HCT116 (cell line): ENCODE measurements around the gene PRPSAP1. TPM values are rescaled to one million over a fixed set of nuclear protein-coding genes. Genes with fewer than 3 reads are reported as not detected.

Source experiments
- ATAC-seq: fragments of 200-7000 bp; cut with Tn5 transposase; 2 replicates; pipeline ENCODE4 v1.9.1; 2020; ENCODE audit warnings: mild to moderate bottlenecking, moderate library complexity
- BruUV-seq: library from RNA; stranded (reverse); fragments of 400-500 nt; replicated peaks from 2 replicates; lab custom pipeline; 2021; lab: Mats Ljungman, UMichigan
- CTCF ChIA-PET: fragments of 300-600 bp; sonication (Branson Sonifier 250); formaldehyde crosslinking; loops from one replicate; lab custom pipeline; 2021; ENCODE audit warnings: antibody characterized with exemption; lab: Charles Lee
- POLR2A ChIA-PET: fragments of 300-600, 350-600 bp; sonication (Branson Sonifier 250); formaldehyde crosslinking; loops from one replicate; lab custom pipeline; 2021; ENCODE audit warnings: antibody characterized with exemption; lab: Charles Lee
- RAD21 ChIA-PET, 2 experiments: fragments of 300-600 bp; sonication (Branson Sonifier 250); formaldehyde crosslinking; loops; one replicate each; lab custom pipeline; 2023; ENCODE audit warnings: low total read pairs in 2 of 2; ENCODE audit not compliant: uncharacterized antibody in 2 of 2, unreplicated experiment in 2 of 2, low non-redundant PET in 1 of 2; lab: Charles Lee
- DNase-seq: peaks from one replicate; pipeline ENCODE4 v3.0.0-alpha.2; 2010; ENCODE audit warnings: low read depth, low spot score
- H2AFZ ChIP-seq: fragments of 200-600 bp; shearing (Covaris generic), sonication (generic); 2 replicates; pipeline ENCODE4 v1.6.1; 2017; ENCODE audit warnings: low read depth, mixed run types, mixed read lengths, antibody characterized with exemption, low read length; ENCODE audit not compliant: poor library complexity, severe bottlenecking
- H3K27ac ChIP-seq: 2 replicates; pipeline ENCODE4 v1.5.1; 2012; ENCODE audit warnings: low read depth, low read length
- H3K27me3 ChIP-seq: fragments of 200-600 bp; sonication (generic); 2 replicates; pipeline ENCODE4 v1.6.1; 2016; ENCODE audit warnings: mixed run types, low read length, mixed read lengths; ENCODE audit not compliant: insufficient read depth
- H3K36me3 ChIP-seq, 2 experiments: fragments of 200-500 bp in 1 of 2; fragments of 200-600 bp in 1 of 2; sonication (Bioruptor generic) in 1 of 2; sonication (generic) in 1 of 2; 2 replicates each; pipeline versions ENCODE4 v1.5.1 to v1.6.1; 2014 to 2016; ENCODE audit warnings: low read length in 2 of 2, inconsistent platforms in 1 of 2, mixed read lengths in 1 of 2, mixed run types in 1 of 2; ENCODE audit not compliant: insufficient read depth in 2 of 2, control insufficient read depth in 1 of 2
- H3K4me1 ChIP-seq, 2 experiments: fragments of 200-600 bp in 1 of 2; sonication (generic) in 1 of 2; 2 replicates each; pipeline versions ENCODE4 v1.5.1 to v1.6.1; 2012 to 2017; ENCODE audit warnings: low read length in 2 of 2, inconsistent platforms in 1 of 2, mild to moderate bottlenecking in 1 of 2, mixed read lengths in 1 of 2, mixed run types in 1 of 2, moderate library complexity in 1 of 2; ENCODE audit not compliant: insufficient read depth in 2 of 2, control insufficient read depth in 1 of 2
- H3K4me2 ChIP-seq: fragments of 200-600 bp; sonication (generic); 2 replicates; pipeline ENCODE4 v1.6.1; 2017; ENCODE audit warnings: mixed run types, low read length, mixed read lengths
- H3K4me3 ChIP-seq, 2 experiments: fragments of 200-600 bp in 1 of 2; sonication (generic) in 1 of 2; replicated peaks in 1 of 2; 2 replicates each; pipeline ENCODE4 v1.5.1; 2011 to 2016; ENCODE audit warnings: low read length in 2 of 2, control low read depth in 1 of 2, low read depth in 1 of 2, mild to moderate bottlenecking in 1 of 2, mixed read lengths in 1 of 2, mixed run types in 1 of 2
- H3K79me2 ChIP-seq: fragments of 200-600 bp; sonication (generic); 2 replicates; pipeline ENCODE4 v1.6.1; 2017; ENCODE audit warnings: mild to moderate bottlenecking, mixed run types, low read length, moderate library complexity, mixed read lengths; ENCODE audit not compliant: insufficient read depth
- H3K9ac ChIP-seq: fragments of 200-600 bp; sonication (generic); 2 replicates; pipeline ENCODE4 v1.6.1; 2016; ENCODE audit warnings: low read length, mixed read lengths
- H3K9me2 ChIP-seq: fragments of 200-600 bp; sonication (generic), shearing (Covaris generic); 2 replicates; pipeline ENCODE4 v1.6.1; 2017; ENCODE audit warnings: mixed run types, mild to moderate bottlenecking, moderate library complexity; ENCODE audit not compliant: insufficient read depth
- H3K9me3 ChIP-seq, 2 experiments: fragments of 200-500 bp in 1 of 2; fragments of 200-600 bp in 1 of 2; sonication (Bioruptor generic) in 1 of 2; sonication (generic) in 1 of 2; 2 replicates each; pipeline ENCODE4 v1.6.1; 2014 to 2017; ENCODE audit warnings: low read length in 2 of 2, mixed read lengths in 2 of 2, inconsistent platforms in 1 of 2, low read depth in 1 of 2, mild to moderate bottlenecking in 1 of 2, mixed run types in 1 of 2, moderate library complexity in 1 of 2; ENCODE audit not compliant: control insufficient read depth in 1 of 2, insufficient read depth in 1 of 2
- H4K20me1 ChIP-seq: fragments of 200-600 bp; sonication (generic), shearing (Covaris generic); 2 replicates; pipeline ENCODE4 v1.6.1; 2017; ENCODE audit warnings: mixed run types, mild to moderate bottlenecking, moderate library complexity; ENCODE audit not compliant: insufficient read depth
- CBX3 ChIP-seq: IDR thresholded peaks from 2 replicates; pipeline ENCODE4 v1.6.1; 2012; ENCODE audit warnings: low read depth
- CEBPB ChIP-seq: IDR thresholded peaks from 2 replicates; pipeline ENCODE4 v1.6.1; 2012; ENCODE audit warnings: low read depth
- EGR1 ChIP-seq: IDR thresholded peaks from 2 replicates; pipeline ENCODE4 v1.6.1; 2012; ENCODE audit warnings: low read depth
- ELF1 ChIP-seq: IDR thresholded peaks from 2 replicates; pipeline ENCODE4 v1.6.1; 2012; ENCODE audit warnings: low read depth, borderline replicate concordance
- JUND ChIP-seq: IDR thresholded peaks from 2 replicates; pipeline ENCODE4 v1.6.1; 2012
- POLR2A ChIP-seq: IDR thresholded peaks from 2 replicates; pipeline ENCODE4 v1.7.0; 2011; ENCODE audit warnings: borderline replicate concordance; ENCODE audit not compliant: insufficient read depth, insufficient read length; ENCODE audit errors: extremely low read depth
- POLR2AphosphoS5 ChIP-seq: IDR thresholded peaks from 2 replicates; pipeline ENCODE4 v1.6.1; 2011; ENCODE audit warnings: mild to moderate bottlenecking, low read depth, low read length, moderate library complexity
- RAD21 ChIP-seq: IDR thresholded peaks from 2 replicates; pipeline ENCODE4 v1.6.1; 2012; ENCODE audit warnings: low read depth, mild to moderate bottlenecking
- SIN3A ChIP-seq: IDR thresholded peaks from 2 replicates; pipeline ENCODE4 v1.6.1; 2012; ENCODE audit warnings: low read depth
- SP1 ChIP-seq: IDR thresholded peaks from 2 replicates; pipeline ENCODE4 v1.6.1; 2012; ENCODE audit warnings: low read depth
- SRF ChIP-seq: IDR thresholded peaks from 2 replicates; pipeline ENCODE4 v1.6.1; 2012; ENCODE audit warnings: low read depth
- TCF7L2 ChIP-seq: IDR thresholded peaks from 2 replicates; pipeline ENCODE4 v1.7.0; 2011; ENCODE audit warnings: borderline replicate concordance, inconsistent platforms; ENCODE audit not compliant: insufficient read depth, insufficient read length; ENCODE audit errors: extremely low read depth
- ZFX ChIP-seq: fragments of 450-650 bp; IDR thresholded peaks from 2 replicates; pipeline ENCODE4 v1.6.1; 2017
- intact Hi-C: fragments of 100-400 bp; cut with micrococcal nuclease; formaldehyde crosslinking; loops from 2 replicates; pipeline ENCODE4 v1.10.0; 2022
- total RNA-seq: library from RNA; stranded (reverse); gene quantifications from one replicate; pipeline ENCODE4 v1.2.1, GENCODE V29; 2021; ENCODE audit not compliant: unreplicated experiment
- TF ChIP-seq, protein P1 (sequence below): IDR thresholded peaks from 2 replicates; pipeline ENCODE4 v1.6.1; 2011; ENCODE audit warnings: mild to moderate bottlenecking, low read length, moderate library complexity; ENCODE audit not compliant: insufficient replicate concordance; ENCODE audit errors: extremely low read depth
- TF ChIP-seq, protein P2 (sequence below): IDR thresholded peaks from 2 replicates; pipeline ENCODE4 v1.6.1; 2012
- TF ChIP-seq, protein P3 (sequence below): IDR thresholded peaks from 2 replicates; pipeline ENCODE4 v1.6.1; 2012
- TF ChIP-seq, protein P4 (sequence below), 3 experiments: fragments of 200-600 bp in 1 of 3; sonication (generic) in 1 of 3; IDR thresholded peaks in 2 of 3; conservative IDR thresholded peaks in 1 of 3; 2 replicates each; pipeline ENCODE4 v1.5.1; 2012 to 2017; ENCODE audit warnings: low read depth in 2 of 3, low read length in 2 of 3, antibody characterized with exemption in 1 of 3, borderline replicate concordance in 1 of 3, control low read depth in 1 of 3, mild to moderate bottlenecking in 1 of 3, mixed read lengths in 1 of 3, mixed run types in 1 of 3, moderate library complexity in 1 of 3; ENCODE audit not compliant: insufficient read depth in 1 of 3

The PRPSAP1 gene
- total RNA-seq, 1 experiment from 2014 or later: 81.4 TPM

DNA sequence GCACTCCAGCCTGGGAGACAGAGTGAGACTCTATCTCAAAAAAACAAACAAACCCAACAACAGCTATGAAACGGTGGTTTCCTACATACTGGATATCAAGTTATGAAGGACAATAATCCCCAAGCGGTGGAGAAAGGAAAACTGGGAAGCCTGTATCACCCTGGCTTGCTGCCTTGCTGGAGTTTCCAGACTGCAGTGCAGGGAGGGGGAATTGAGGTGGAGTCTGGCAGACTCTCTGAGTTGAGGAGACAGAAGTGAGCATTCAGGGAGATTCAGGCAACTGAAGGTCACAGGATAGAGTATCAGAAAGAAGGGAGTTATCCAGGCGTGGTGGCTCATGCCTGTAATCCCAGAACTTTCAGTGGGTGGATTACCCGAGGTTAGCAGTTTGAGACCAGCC is 57.5 kb downstream of the PRPSAP1 start:
- no peak for ATAC-seq
- no TSS peak for BruUV-seq
- no peak overlapping the region for H3K4me2 ChIP-seq
- no peaks in the 10 kb centered on the region for H3K27me3 ChIP-seq
- DNase-seq: no peak
- H3K27ac ChIP-seq: no peak overlapping the region
- no peaks in the 10 kb centered on the region for H3K9me2 ChIP-seq
- no peaks in the 10 kb centered on the region for H3K9me3 ChIP-seq
- no peak overlapping the region for H3K4me3 ChIP-seq
- no peak overlapping the region for H3K9ac ChIP-seq
- H4K20me1 ChIP-seq: no peaks in the 10 kb centered on the region
- TF ChIP-seq SP1 (no peak), RAD21 (no peak), POLR2AphosphoS5 (no peak), TCF7L2 (no peak), JUND (no peak), CBX3 (no peak), SRF (no peak), ZFX (no peak), CEBPB (no peak), SIN3A (no peak), POLR2A (no peak), EGR1 (no peak), ELF1 (no peak)
- TF ChIP-seq, protein P1, sequence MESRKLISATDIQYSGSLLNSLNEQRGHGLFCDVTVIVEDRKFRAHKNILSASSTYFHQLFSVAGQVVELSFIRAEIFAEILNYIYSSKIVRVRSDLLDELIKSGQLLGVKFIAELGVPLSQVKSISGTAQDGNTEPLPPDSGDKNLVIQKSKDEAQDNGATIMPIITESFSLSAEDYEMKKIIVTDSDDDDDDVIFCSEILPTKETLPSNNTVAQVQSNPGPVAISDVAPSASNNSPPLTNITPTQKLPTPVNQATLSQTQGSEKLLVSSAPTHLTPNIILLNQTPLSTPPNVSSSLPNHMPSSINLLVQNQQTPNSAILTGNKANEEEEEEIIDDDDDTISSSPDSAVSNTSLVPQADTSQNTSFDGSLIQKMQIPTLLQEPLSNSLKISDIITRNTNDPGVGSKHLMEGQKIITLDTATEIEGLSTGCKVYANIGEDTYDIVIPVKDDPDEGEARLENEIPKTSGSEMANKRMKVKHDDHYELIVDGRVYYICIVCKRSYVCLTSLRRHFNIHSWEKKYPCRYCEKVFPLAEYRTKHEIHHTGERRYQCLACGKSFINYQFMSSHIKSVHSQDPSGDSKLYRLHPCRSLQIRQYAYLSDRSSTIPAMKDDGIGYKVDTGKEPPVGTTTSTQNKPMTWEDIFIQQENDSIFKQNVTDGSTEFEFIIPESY: no peak
- TF ChIP-seq, protein P2, sequence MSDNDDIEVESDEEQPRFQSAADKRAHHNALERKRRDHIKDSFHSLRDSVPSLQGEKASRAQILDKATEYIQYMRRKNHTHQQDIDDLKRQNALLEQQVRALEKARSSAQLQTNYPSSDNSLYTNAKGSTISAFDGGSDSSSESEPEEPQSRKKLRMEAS: no peak
- TF ChIP-seq, protein P3, sequence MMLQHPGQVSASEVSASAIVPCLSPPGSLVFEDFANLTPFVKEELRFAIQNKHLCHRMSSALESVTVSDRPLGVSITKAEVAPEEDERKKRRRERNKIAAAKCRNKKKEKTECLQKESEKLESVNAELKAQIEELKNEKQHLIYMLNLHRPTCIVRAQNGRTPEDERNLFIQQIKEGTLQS: no peak
- TF ChIP-seq, protein P4, sequence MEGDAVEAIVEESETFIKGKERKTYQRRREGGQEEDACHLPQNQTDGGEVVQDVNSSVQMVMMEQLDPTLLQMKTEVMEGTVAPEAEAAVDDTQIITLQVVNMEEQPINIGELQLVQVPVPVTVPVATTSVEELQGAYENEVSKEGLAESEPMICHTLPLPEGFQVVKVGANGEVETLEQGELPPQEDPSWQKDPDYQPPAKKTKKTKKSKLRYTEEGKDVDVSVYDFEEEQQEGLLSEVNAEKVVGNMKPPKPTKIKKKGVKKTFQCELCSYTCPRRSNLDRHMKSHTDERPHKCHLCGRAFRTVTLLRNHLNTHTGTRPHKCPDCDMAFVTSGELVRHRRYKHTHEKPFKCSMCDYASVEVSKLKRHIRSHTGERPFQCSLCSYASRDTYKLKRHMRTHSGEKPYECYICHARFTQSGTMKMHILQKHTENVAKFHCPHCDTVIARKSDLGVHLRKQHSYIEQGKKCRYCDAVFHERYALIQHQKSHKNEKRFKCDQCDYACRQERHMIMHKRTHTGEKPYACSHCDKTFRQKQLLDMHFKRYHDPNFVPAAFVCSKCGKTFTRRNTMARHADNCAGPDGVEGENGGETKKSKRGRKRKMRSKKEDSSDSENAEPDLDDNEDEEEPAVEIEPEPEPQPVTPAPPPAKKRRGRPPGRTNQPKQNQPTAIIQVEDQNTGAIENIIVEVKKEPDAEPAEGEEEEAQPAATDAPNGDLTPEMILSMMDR (IDR thresholded peaks at IDR 0.05 in 2 of 3, conservative IDR thresholded peaks at IDR 0.05 in 1 of 3; ENCODE audit: borderline replicate concordance in 1 of 3, insufficient read depth in 1 of 3, low read depth in 2 of 3, low read length in 2 of 3): no peak
- H2AFZ ChIP-seq: no peak overlapping the region
- intact Hi-C loops: no loop called here
- no peaks in the 10 kb centered on the region for H3K4me1 ChIP-seq
- RAD21 ChIA-PET: no interaction called here
- POLR2A ChIA-PET: no interaction called here
- no peaks in the 10 kb centered on the region; a peak in 1 of 4 replicates for H3K36me3 ChIP-seq
- CTCF ChIA-PET: interaction anchor here (1.5 to 1.6 kb wide), 2 partner anchors 175 to 282 kb away, joined by 3 to 4 read pairs; no protein-coding TSS in a partner anchor
- no peaks in the 10 kb centered on the region for H3K79me2 ChIP-seq
